Activated CD8-positive, alpha-beta memory T cell treated with anti-CD3 and anti-CD28 coated beads, Interleukin-2, amount 50 U/mL, for 24 hours (primary cell): ENCODE data around the gene TNFRSF17.

Experiments used
- DNase-seq: peaks from one replicate; pipeline ENCODE4 v3.0.0-alpha.2; 2020; ENCODE audit errors: extremely low read depth

Gene TNFRSF17

DNA sequence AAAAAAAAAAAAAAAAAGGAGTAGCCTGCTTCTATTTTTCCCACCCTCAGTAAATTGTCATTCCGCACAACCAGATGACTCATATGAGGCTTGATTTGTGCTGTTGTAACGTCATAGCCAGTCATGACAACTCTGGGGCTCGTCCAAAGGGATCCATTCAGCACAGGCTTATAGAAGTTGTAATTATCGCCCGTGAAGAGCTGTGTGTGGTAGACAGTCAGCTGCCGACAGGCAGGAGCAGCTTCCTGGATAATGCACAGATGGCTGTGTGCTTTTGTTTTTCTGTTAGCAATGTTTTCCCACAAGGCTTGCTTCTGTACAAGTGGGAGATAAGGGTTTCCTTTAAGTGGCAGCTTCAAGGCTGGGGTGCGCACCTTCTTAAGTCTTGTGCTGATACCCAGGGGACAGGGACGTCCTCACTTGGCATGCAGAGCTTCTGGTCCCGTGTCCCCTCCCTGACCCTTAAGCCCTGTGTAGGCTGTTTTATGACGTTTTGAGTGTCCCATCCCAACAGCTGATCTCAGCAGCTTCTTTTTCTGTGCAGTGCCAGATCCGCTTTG, 37.5 kb downstream of the TNFRSF17 start:
- DNase-seq: no peak

- DNase-seq: no peak
Observed at GRCh38 chr16:12006637-12007036, 41.6 kb downstream of the TNFRSF17 start.

DNA sequence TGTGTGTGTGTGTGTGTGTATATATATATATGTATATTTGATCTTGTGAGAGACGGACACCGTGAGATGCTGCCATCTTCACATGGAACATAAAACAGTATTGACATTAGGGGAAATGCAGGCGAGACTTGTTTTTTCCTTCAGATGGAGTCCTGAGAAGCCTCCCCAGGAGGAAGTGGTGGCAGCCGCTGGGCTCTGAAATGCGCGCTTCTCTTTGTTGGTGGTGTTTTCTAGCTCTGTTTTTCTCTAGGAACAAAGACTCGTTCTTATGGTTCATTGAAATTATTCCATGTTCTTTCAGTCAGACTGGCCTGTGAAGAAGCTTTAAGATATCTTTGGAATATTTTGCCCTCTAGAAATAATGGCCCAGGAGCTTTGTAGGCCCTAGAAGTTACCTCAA, 44.5 kb downstream of the TNFRSF17 start:
- DNase-seq: no peak

- DNase-seq: no peak
Observed at GRCh38 chr16:12009922-12010321, 44.9 kb downstream of the TNFRSF17 start.

DNA sequence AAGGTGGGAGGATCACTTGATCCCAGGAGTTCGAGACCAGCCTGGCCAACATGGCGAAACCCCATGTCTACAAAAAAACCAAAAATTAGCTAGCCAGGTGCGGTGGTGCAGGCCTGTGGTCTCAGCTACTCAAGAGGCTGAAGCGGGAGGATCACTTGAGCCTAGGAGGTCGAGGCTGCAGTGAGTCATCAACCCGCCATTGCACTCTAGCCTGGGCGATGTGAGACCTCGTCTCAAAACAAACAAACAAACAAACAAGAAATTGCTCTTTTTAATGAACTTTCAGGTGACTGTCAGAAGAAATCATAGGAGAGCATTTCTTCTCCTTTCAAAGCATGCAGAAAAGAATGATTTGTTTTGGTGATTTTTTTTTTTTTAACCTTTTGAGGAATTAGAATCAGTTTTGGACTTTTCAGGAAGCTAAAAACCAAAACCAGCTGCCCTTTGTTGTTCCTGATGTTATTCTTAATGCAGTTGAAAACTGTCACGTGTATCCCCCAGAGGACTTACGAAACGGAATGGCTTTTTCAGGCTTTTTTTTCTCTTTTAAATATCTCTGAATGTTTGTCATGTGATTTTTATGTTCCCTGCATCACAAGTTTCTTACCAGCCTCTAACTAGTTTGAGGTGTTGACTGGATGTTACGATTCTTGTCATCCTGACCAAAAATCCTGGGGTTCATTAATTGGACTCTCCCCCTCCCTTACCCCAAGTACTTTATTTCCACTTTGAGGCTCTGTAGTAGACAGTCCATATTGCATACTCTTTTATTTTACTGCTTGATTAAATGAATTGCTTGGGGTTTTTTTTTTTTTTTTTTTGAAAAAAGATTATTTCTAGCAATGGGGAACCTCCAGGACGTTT, 45.6 kb downstream of the TNFRSF17 start:
- no peak for DNase-seq

DNA sequence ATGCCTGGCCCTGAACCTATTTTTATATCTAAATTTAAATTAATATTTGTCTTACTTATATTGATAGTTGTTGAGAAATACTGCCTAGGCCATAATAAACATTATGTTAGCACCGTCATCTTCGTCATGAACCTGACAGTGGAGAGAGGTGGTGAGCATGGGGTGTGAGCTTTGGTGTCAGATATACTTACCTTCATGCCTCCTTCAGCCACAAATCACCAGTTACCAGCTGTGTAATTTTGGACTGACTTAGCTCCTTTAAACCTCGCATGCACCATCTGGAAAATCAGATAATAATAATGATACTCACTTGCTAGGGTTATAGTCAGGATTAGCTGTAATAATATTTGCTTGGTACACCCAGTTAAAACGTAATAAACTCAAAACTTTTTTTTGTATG, 46.6 kb downstream of the TNFRSF17 start:
- no peak for DNase-seq

DNA sequence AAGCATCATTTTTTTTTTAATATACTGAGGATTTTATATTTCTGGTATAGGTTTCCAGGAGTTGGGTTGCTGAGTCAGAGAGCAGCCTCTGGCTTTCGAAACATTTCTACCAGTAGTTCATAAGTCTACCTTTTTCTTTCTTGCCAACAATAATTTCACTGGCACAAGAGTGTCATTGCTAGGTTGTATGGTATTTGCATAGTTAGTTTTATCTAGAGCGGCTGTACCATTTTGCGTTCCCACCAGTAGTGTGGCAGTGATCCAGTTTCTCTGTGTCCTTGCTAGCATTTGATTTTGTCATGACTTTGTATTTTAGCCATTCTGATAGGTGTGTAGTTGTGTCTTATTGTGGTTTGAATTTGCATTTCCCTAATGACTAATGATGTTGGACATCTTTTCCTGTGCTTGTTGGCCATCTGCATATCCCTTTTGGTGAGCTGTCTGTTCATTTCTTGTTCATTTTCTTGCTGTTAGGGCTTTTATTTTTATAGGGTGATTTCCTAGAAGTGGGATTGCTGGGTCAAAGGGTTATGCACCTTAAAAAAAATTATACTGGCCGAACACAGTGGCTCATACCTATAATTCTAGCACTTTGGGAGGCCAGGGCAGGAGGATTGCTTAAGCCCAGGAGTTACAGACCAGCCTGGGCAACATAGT, 51.4 kb downstream of the TNFRSF17 start:
- DNase-seq: no peak

DNA sequence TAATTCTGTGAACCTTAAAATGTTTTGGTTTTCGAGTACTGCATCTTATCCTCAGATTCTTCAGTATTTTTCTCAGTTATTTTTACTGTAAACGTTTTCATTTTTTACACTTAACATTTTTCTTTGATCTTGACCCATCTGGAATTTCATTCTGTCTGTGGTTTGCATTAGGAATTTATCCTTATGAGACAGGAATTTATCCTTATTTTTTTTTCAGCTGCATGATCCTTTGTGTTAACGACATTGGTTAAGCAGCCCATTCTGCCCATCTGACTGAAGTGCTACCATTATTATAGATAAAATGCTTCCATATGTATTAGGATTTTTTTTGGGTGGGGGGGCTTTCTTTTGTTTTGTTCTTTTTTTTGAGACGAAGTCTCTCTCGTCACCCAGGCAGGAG, 52.5 kb downstream of the TNFRSF17 start:
- DNase-seq: no peak
